Testis (tissue), 3 donors: ENCODE results near the gene MAP2K2. TPM values are rescaled to one million over a fixed set of nuclear protein-coding genes. Genes with fewer than 3 reads are reported as not detected.

ENCODE experiments used
- DNase-seq: peaks from one replicate; pipeline ENCODE4 v3.0.0-alpha.2; 2019
- H3K27ac ChIP-seq, 2 donors: fragments of 200-600 bp; sonication (generic); one replicate each; pipeline ENCODE4 v1.5.1; 2019
- H3K27me3 ChIP-seq: fragments of 200-600 bp; sonication (generic); one replicate; pipeline ENCODE4 v1.5.1; 2019
- H3K36me3 ChIP-seq: fragments of 200-600 bp; sonication (generic); one replicate; pipeline ENCODE4 v1.5.1; 2017; ENCODE audit warnings: low read depth; ENCODE audit errors: missing control alignments
- H3K4me1 ChIP-seq: fragments of 200-600 bp; sonication (generic); one replicate; pipeline ENCODE4 v1.5.1; 2019
- H3K4me3 ChIP-seq, 2 donors: fragments of 200-600 bp; sonication (generic); one replicate each; pipeline ENCODE4 v1.5.1; 2017 to 2019
- H3K9me3 ChIP-seq: fragments of 200-600 bp; sonication (generic); one replicate; pipeline ENCODE4 v1.5.1; 2017
- POLR2A ChIP-seq: fragments of 450-650 bp; IDR thresholded peaks from one replicate; pipeline ENCODE4 v1.6.1; 2017; ENCODE audit warnings: antibody characterized with exemption, mild to moderate bottlenecking, moderate library complexity
- WGBS, 2 donors: methylation state at CpG; one replicate each; pipeline ENCODE4 v1.1.5; 2018; 5-methylcytosine and 5-hydroxymethylcytosine counted together
- intact Hi-C: fragments of 100-400 bp; cut with DNase I; formaldehyde crosslinking; loops from one replicate; pipeline ENCODE4 v1.15.1; 2023; ENCODE audit warnings: low total_unique reads
- polyA plus RNA-seq: library from polyadenylated mRNA; stranded (reverse); fragments of 350-450 nt; fragmentation: Illumina TruSeq; extraction: RNeasy Lipid Tissue Mini Kit (QIAGEN cat#74804); gene quantifications from one replicate; pipeline ENCODE4 v1.2.3, GENCODE V29; 2014; ENCODE audit warnings: low read depth, low replicate concordance; ENCODE audit not compliant: insufficient read depth
- total RNA-seq, 2 donors: library from RNA; depleted of rRNA; stranded (reverse); fragments of >200 nt; gene quantifications; one replicate each; pipeline ENCODE4 v1.2.3, GENCODE V29; 2016
- TF ChIP-seq, protein P1 (sequence below), 3 experiments: fragments of 450-650 bp in 2 of 3; fragments of 200-600 bp in 1 of 3; sonication (generic) in 1 of 3; IDR thresholded peaks; one replicate each; pipeline ENCODE4 v1.5.1; 2016 to 2019; ENCODE audit warnings: antibody characterized with exemption in 3 of 3, mild to moderate bottlenecking in 2 of 3, moderate library complexity in 1 of 3

MAP2K2 gene
- total and polyA plus RNA-seq, 3 donors from 2014 or later: 181 to 241 (median 225) TPM

- 0% methylated on average over 16 of the region's 31 CpGs; no CpG with 5 or more reads in 1 of the 2 donors for WGBS, 2 donors
- Histone ChIP-seq H3K9me3 (no peaks in the 10 kb centered on the region), H3K36me3 (no peaks in the 10 kb centered on the region), H3K4me1 (peaks cover 39% of the 10 kb centered on the region), H3K27me3 (no peaks in the 10 kb centered on the region), H3K27ac (peak overlapping the region; percentile 86 to 96), H3K4me3 (peak overlapping the region; percentile 92 to 96)
- TF ChIP-seq, protein P1, sequence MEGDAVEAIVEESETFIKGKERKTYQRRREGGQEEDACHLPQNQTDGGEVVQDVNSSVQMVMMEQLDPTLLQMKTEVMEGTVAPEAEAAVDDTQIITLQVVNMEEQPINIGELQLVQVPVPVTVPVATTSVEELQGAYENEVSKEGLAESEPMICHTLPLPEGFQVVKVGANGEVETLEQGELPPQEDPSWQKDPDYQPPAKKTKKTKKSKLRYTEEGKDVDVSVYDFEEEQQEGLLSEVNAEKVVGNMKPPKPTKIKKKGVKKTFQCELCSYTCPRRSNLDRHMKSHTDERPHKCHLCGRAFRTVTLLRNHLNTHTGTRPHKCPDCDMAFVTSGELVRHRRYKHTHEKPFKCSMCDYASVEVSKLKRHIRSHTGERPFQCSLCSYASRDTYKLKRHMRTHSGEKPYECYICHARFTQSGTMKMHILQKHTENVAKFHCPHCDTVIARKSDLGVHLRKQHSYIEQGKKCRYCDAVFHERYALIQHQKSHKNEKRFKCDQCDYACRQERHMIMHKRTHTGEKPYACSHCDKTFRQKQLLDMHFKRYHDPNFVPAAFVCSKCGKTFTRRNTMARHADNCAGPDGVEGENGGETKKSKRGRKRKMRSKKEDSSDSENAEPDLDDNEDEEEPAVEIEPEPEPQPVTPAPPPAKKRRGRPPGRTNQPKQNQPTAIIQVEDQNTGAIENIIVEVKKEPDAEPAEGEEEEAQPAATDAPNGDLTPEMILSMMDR (IDR thresholded peaks at IDR 0.05): no peak
- no peak for TF ChIP-seq POLR2A
- intact Hi-C loops: no loop called here
- DNase-seq: peak; percentile 54
Observed at GRCh38 chr19:4066176-4066606, 57.7 kb downstream of the MAP2K2 start.

- 2% methylated on average over 22 of the region's 98 CpGs; no CpG with 5 or more reads in 1 of the 2 donors for WGBS, 2 donors
Observed at GRCh38 chr19:4065430-4066175, 58.3 kb downstream of the MAP2K2 start.

DNA sequence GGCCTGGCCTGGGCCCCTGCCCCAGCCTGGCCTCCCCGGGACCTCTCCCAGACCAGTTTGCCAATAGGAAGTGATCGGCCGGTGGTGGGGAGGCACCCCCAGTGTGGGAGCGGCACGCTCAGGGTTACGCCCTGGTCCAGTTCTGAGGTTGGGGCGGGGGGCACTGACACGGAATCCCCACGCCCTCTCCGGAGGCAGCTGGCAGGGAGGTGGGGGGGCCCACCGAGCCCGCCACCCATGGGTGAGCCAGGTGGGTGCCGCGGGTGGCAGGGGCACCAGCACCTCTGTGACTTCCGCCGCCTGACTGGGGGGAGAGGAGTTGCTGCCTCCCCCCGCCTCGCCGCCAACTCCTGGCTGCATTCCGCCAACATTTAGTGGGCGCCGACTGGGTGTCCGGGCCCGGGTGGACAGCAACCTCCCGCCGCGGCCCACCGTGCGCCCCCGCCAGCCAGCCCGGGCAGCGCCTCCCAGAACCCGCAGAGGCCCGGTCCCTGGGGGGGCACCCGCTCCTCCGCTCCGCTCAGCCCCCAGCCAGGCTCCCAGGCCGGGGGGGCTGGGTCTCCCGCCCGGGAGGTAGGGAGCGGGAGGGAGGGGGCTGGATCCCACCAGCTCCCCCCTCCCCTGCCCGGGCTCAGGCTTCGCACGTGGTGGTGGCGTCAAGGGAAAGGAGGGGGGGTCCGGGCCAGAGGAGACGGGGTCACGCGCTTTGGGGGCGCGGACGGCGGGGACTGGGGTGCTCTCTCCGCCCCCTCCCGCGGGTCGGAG, 59.2 kb downstream of the MAP2K2 start:
- peak; percentile 73 for DNase-seq
- H3K27ac ChIP-seq: peak overlapping the region; percentile 95 to 98

More at GRCh38 chr19:4065430-4066175, 58.3 kb downstream of the MAP2K2 start:
- Histone ChIP-seq H3K4me3 (peak overlapping the region; percentile 92 to 96), H3K4me1 (peaks cover 44% of the 10 kb centered on the region), H3K9me3 (no peaks in the 10 kb centered on the region), H3K27ac (peak overlapping the region; percentile 86 to 96), H3K36me3 (no peaks in the 10 kb centered on the region), H3K27me3 (no peaks in the 10 kb centered on the region)
- DNase-seq: peak; percentile 97
- intact Hi-C loops: no loop called here
- TF ChIP-seq, protein P1 (IDR thresholded peaks at IDR 0.05): peak in 1 of 3 experiments; percentile 57
- no peak for TF ChIP-seq POLR2A

GRCh38 chr19:4064149-4064495, 59.8 kb downstream of the MAP2K2 start:
- H3K27me3 ChIP-seq: no peaks in the 10 kb centered on the region
- WGBS, 2 donors: 2 to 8% methylated on average over 20 to 23 of the region's 24 CpGs
- intact Hi-C loops: no loop called here
- peak overlapping the region; percentile 95 to 98 for H3K27ac ChIP-seq
- H3K4me1 ChIP-seq: peaks cover 58% of the 10 kb centered on the region
- H3K9me3 ChIP-seq: no peaks in the 10 kb centered on the region
- H3K4me3 ChIP-seq: peak overlapping the region; percentile 69 to 88
- DNase-seq: peak; percentile 53
- TF ChIP-seq, protein P1 (IDR thresholded peaks at IDR 0.05): no peak
- no peak for TF ChIP-seq POLR2A
- H3K36me3 ChIP-seq: no peaks in the 10 kb centered on the region

More for the DNA sequence above, 59.2 kb downstream of the MAP2K2 start:
- no peaks in the 10 kb centered on the region for H3K9me3 ChIP-seq
- H3K4me3 ChIP-seq: peak overlapping the region; percentile 69 to 88
- no peaks in the 10 kb centered on the region for H3K27me3 ChIP-seq
- intact Hi-C loops: no loop called here
- peaks cover 54% of the 10 kb centered on the region for H3K4me1 ChIP-seq
- 2% methylated on average over 14 of the region's 57 CpGs; no CpG with 5 or more reads in 1 of the 2 donors for WGBS, 2 donors
- TF ChIP-seq, protein P1 (IDR thresholded peaks at IDR 0.05): no peak
- no peak for TF ChIP-seq POLR2A
- no peaks in the 10 kb centered on the region for H3K36me3 ChIP-seq
